ENCODE results near the gene DMD. TPM values are rescaled to one million over a fixed set of nuclear protein-coding genes. Genes with fewer than 3 reads are reported as not detected.
"Not testable (repeated sequence)": the region's sequence is repeated elsewhere in the genome, so short reads cannot be mapped to it uniquely, and the experiment has no call there.

DMD gene
- total RNA-seq, 1 donor from 2014 or later: 9.7 TPM

- Mint-ChIP-seq H3K27ac (ENCODE audit: unreplicated experiment) (no peak overlapping the region), H3K27me3 (ENCODE audit: low read depth) (no peaks in the 10 kb centered on the region), H3K36me3 (ENCODE audit: low read depth) (no peaks in the 10 kb centered on the region), H3K9me3 (no peaks in the 10 kb centered on the region), H3K4me3 (no peak overlapping the region), H3K4me1 (peaks cover 3% of the 10 kb centered on the region)
- TF ChIP-seq CTCF (conservative IDR thresholded peaks at IDR 0.05): no peak
- DNase-seq (ENCODE audit: low read depth, low spot score): no peak
These were observed 129.0 kb downstream of the DMD start for GRCh38 chrX:33082371-33082770.

GRCh38 chrX:33078273-33078672 lies 133.1 kb downstream of the DMD start:
- TF ChIP-seq CTCF (conservative IDR thresholded peaks at IDR 0.05): no peak
- Mint-ChIP-seq H3K27me3 (ENCODE audit: low read depth) (no peaks in the 10 kb centered on the region), H3K36me3 (ENCODE audit: low read depth) (peaks cover 3% of the 10 kb centered on the region), H3K4me3 (no peak overlapping the region), H3K4me1 (no peaks in the 10 kb centered on the region), H3K27ac (ENCODE audit: unreplicated experiment) (no peak overlapping the region), H3K9me3 (peaks cover 2% of the 10 kb centered on the region)
- no peak for DNase-seq (ENCODE audit: low read depth, low spot score)

GRCh38 chrX:33073660-33074059 lies 137.7 kb downstream of the DMD start:
- H3K27me3 Mint-ChIP-seq (ENCODE audit: low read depth); H3K4me1 Mint-ChIP-seq; DNase-seq (ENCODE audit: low read depth, low spot score); H3K36me3 Mint-ChIP-seq (ENCODE audit: low read depth); H3K9me3 Mint-ChIP-seq; H3K27ac Mint-ChIP-seq (ENCODE audit: unreplicated experiment); H3K4me3 Mint-ChIP-seq: not testable (repeated sequence)

GRCh38 chrX:33065415-33065814 lies 145.9 kb downstream of the DMD start:
- Mint-ChIP-seq H3K4me1 (no peaks in the 10 kb centered on the region), H3K4me3 (no peak overlapping the region), H3K27me3 (ENCODE audit: low read depth) (no peaks in the 10 kb centered on the region), H3K9me3 (no peaks in the 10 kb centered on the region), H3K27ac (ENCODE audit: unreplicated experiment) (no peak overlapping the region), H3K36me3 (ENCODE audit: low read depth) (no peaks in the 10 kb centered on the region)
- no peak for TF ChIP-seq CTCF (conservative IDR thresholded peaks at IDR 0.05)
- DNase-seq (ENCODE audit: low read depth, low spot score): no peak

GRCh38 chrX:33062041-33062440 lies 149.3 kb downstream of the DMD start:
- no peak overlapping the region for H3K4me3 Mint-ChIP-seq
- no peaks in the 10 kb centered on the region for H3K27me3 Mint-ChIP-seq (ENCODE audit: low read depth)
- DNase-seq (ENCODE audit: low read depth, low spot score): no peak
- TF ChIP-seq CTCF (conservative IDR thresholded peaks at IDR 0.05): no peak
- H3K9me3 Mint-ChIP-seq: no peaks in the 10 kb centered on the region
- no peak overlapping the region for H3K27ac Mint-ChIP-seq (ENCODE audit: unreplicated experiment)
- no peaks in the 10 kb centered on the region for H3K4me1 Mint-ChIP-seq
- no peaks in the 10 kb centered on the region for H3K36me3 Mint-ChIP-seq (ENCODE audit: low read depth)

- H3K4me1 Mint-ChIP-seq: no peaks in the 10 kb centered on the region
- peaks cover 3% of the 10 kb centered on the region for H3K27me3 Mint-ChIP-seq (ENCODE audit: low read depth)
- H3K4me3 Mint-ChIP-seq: no peak overlapping the region
- H3K9me3 Mint-ChIP-seq: no peaks in the 10 kb centered on the region
- no peaks in the 10 kb centered on the region for H3K36me3 Mint-ChIP-seq (ENCODE audit: low read depth)
- no peak overlapping the region for H3K27ac Mint-ChIP-seq (ENCODE audit: unreplicated experiment)
- no peak for TF ChIP-seq CTCF (conservative IDR thresholded peaks at IDR 0.05)
- DNase-seq (ENCODE audit: low read depth, low spot score): no peak
These were observed 158.3 kb downstream of the DMD start for GRCh38 chrX:33053001-33053400.
